GM19467 (cell line): ENCODE measurements around the gene DNLZ.
"Not testable (repeated sequence)": the region's sequence is repeated elsewhere in the genome, so short reads cannot be mapped to it uniquely, and the experiment has no call there.

Source experiments
- ATAC-seq: cut with Tn5 transposase; IDR thresholded peaks from one replicate; pipeline ENCODE4 v1.9.1; 2021; ENCODE audit warnings: mild to moderate bottlenecking, moderate library complexity; ENCODE audit not compliant: unreplicated experiment

The DNLZ gene

GRCh38 chr9:136363106-136363948, at the start of gene DNLZ:
Gene DNLZ (minus strand): TSS chr9:136363744. CDS start chr9:136363714, 30 bp downstream.
- ATAC-seq, result peak; percentile 65

- no peak for ATAC-seq
Observed at GRCh38 chr9:136412962-136413361, 49.4 kb upstream of the DNLZ start.

- no peak for ATAC-seq
Observed at GRCh38 chr9:136411378-136411777, 47.8 kb upstream of the DNLZ start.

GRCh38 chr9:136410500-136411287, 47.1 kb upstream of the DNLZ start, which contains the start of the genes ENTR1 and PMPCA:
Gene ENTR1 (minus strand): TSS chr9:136410614. CDS start chr9:136410397, 217 bp downstream.
Gene PMPCA (plus strand): TSS chr9:136410658. CDS start chr9:136410669, 11 bp downstream.
- peak; percentile 63 for ATAC-seq

GRCh38 chr9:136409557-136410455, 46.3 kb upstream of the DNLZ start:
- peak; percentile 22 for ATAC-seq

- ATAC-seq, result no peak
Observed at GRCh38 chr9:136407911-136408310, 44.4 kb upstream of the DNLZ start.

GRCh38 chr9:136407061-136407460, 43.5 kb upstream of the DNLZ start:
- not testable (repeated sequence) for ATAC-seq

- not testable (repeated sequence) for ATAC-seq
Observed at GRCh38 chr9:136405904-136406303, 42.4 kb upstream of the DNLZ start.

GRCh38 chr9:136405481-136405880, 41.9 kb upstream of the DNLZ start:
- ATAC-seq, result no peak

GRCh38 chr9:136404801-136405136, 41.2 kb upstream of the DNLZ start:
- no peak for ATAC-seq

- no peak for ATAC-seq
Observed at GRCh38 chr9:136403915-136404800, 40.6 kb upstream of the DNLZ start.

GRCh38 chr9:136403538-136403914, 40.0 kb upstream of the DNLZ start:
- no peak for ATAC-seq

GRCh38 chr9:136402067-136402466, 38.5 kb upstream of the DNLZ start:
- no peak for ATAC-seq

- no peak for ATAC-seq
Observed at GRCh38 chr9:136401173-136401922, 37.8 kb upstream of the DNLZ start.

GRCh38 chr9:136400038-136400834, 36.7 kb upstream of the DNLZ start, which contains the start of gene SNAPC4:
Gene SNAPC4 (minus strand): TSS chr9:136400170. CDS start chr9:136398428, 1,742 bp downstream.
- ATAC-seq, result peak; percentile 74

- peak; percentile 21 for ATAC-seq
Observed at GRCh38 chr9:136399176-136400037, 35.9 kb upstream of the DNLZ start.

GRCh38 chr9:136398286-136398685, 34.7 kb upstream of the DNLZ start:
- no peak for ATAC-seq
